ENCODE results near the gene ABTB1.

The ABTB1 gene

DNA sequence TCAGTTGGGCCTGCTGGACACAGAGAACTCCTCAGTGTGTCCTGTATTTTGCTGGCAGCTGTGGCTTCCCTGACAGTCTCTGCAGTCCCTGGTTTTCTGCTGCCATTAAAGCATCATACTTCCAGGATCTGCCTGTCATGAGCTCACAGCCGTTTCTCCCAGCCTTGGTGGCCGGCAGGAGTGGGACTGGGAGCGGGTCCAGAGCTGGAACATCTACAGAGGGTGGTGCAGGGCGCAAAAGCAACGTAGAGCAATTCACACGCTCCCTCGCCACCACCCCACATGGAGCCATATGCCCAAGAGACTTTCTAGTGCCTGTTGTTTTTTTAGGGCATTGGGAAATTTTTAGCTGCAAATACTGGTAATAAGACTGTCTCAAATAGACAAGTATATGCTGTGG, 33.6 kb downstream of the ABTB1 start:
- peaks cover 4% of the 10 kb centered on the region for H3K4me1 Mint-ChIP-seq
- no peak for DNase-seq (ENCODE audit: low spot score in 2 of 2)
- H3K36me3 Mint-ChIP-seq: peaks cover 2% of the 10 kb centered on the region
- H3K27me3 Mint-ChIP-seq: no peaks in the 10 kb centered on the region
- ATAC-seq (ENCODE audit: low read depth): no peak
- H3K27ac Mint-ChIP-seq: no peak overlapping the region
- peaks cover 8% of the 10 kb centered on the region for H3K9me3 Mint-ChIP-seq
- no peak overlapping the region for H3K4me3 Mint-ChIP-seq

GRCh38 chr3:127706785-127707351, 34.1 kb downstream of the ABTB1 start:
- no peak overlapping the region for H3K4me3 Mint-ChIP-seq
- no peak overlapping the region for H3K27ac Mint-ChIP-seq
- H3K27me3 Mint-ChIP-seq: no peaks in the 10 kb centered on the region
- H3K9me3 Mint-ChIP-seq: peaks cover 8% of the 10 kb centered on the region
- peaks cover 2% of the 10 kb centered on the region for H3K36me3 Mint-ChIP-seq
- peaks cover 4% of the 10 kb centered on the region for H3K4me1 Mint-ChIP-seq
- ATAC-seq (ENCODE audit: low read depth) (no peak), DNase-seq (ENCODE audit: low spot score in 2 of 2) (no peak)

GRCh38 chr3:127707851-127708411, 35.2 kb downstream of the ABTB1 start:
- H3K4me1 Mint-ChIP-seq: peaks cover 4% of the 10 kb centered on the region
- no peak for DNase-seq (ENCODE audit: low spot score in 2 of 2)
- ATAC-seq (ENCODE audit: low read depth): no peak
- peaks cover 8% of the 10 kb centered on the region for H3K9me3 Mint-ChIP-seq
- H3K36me3 Mint-ChIP-seq: peaks cover 2% of the 10 kb centered on the region
- H3K27ac Mint-ChIP-seq: no peak overlapping the region
- H3K4me3 Mint-ChIP-seq: no peak overlapping the region
- H3K27me3 Mint-ChIP-seq: no peaks in the 10 kb centered on the region

DNA sequence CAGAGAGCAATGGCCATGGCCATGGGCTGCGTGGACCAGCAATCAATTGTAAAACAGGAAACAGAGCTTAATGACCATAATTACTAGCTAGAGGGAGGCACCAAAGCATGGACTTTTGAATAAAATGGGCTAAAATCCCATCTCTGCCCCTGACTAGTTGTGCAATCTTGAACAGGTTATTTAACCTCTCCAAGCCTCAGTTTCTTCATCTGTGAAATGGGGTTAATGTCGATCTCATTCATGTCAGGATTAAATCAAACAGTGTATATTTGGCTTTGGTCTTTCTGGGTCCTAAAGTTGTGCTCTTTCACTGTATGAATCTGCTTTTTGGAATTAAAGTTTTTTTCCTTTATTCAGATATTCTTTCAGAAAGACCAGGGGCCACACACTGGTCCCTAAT, 36.1 kb downstream of the ABTB1 start:
- Mint-ChIP-seq H3K27me3 (no peaks in the 10 kb centered on the region), H3K36me3 (peaks cover 2% of the 10 kb centered on the region), H3K27ac (no peak overlapping the region), H3K9me3 (peaks cover 3% of the 10 kb centered on the region), H3K4me1 (peaks cover 4% of the 10 kb centered on the region), H3K4me3 (no peak overlapping the region)
- DNase-seq (ENCODE audit: low spot score in 2 of 2) (no peak), ATAC-seq (ENCODE audit: low read depth) (no peak)

DNA sequence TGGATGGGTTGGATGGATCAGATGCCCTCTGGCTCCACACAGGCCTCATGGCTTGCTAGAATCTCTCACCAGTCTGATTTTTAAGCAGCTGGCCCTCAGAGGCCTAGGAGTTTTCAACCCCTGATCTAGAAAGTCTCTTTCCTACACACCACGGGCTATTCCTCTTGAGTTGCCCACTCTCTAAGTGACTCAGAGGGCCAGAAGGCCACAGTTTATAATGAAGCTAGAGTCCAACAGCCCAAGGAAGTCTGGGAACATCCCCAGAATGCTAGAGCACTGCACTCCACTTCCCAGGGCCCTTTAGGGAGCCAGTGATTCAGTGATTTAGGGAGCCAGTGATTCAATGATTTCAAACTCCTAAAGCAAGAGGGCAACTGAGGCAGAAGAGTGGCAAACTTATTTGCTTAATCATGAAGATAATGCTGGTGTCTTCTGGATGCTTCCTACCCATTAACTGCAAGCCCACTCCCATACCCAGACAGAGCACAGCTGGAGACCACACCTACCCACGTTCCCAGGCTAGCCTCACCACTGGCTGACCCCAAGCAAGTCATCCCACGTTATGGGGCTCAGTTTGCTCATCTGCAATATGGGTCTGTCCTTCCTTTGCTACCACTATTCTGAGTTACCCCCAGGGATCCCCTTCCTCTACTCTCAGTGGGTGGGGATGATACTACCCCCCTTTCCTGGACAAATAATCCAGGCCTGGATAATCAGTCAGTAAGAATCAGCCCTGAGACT, 36.7 kb downstream of the ABTB1 start:
- Mint-ChIP-seq H3K4me3 (no peak overlapping the region), H3K27me3 (no peaks in the 10 kb centered on the region), H3K27ac (no peak overlapping the region), H3K36me3 (peaks cover under 1% of the 10 kb centered on the region), H3K9me3 (peaks cover 2% of the 10 kb centered on the region), H3K4me1 (peaks cover 2% of the 10 kb centered on the region)
- DNase-seq (ENCODE audit: low spot score in 2 of 2): no peak
- ATAC-seq (ENCODE audit: low read depth): no peak

DNA sequence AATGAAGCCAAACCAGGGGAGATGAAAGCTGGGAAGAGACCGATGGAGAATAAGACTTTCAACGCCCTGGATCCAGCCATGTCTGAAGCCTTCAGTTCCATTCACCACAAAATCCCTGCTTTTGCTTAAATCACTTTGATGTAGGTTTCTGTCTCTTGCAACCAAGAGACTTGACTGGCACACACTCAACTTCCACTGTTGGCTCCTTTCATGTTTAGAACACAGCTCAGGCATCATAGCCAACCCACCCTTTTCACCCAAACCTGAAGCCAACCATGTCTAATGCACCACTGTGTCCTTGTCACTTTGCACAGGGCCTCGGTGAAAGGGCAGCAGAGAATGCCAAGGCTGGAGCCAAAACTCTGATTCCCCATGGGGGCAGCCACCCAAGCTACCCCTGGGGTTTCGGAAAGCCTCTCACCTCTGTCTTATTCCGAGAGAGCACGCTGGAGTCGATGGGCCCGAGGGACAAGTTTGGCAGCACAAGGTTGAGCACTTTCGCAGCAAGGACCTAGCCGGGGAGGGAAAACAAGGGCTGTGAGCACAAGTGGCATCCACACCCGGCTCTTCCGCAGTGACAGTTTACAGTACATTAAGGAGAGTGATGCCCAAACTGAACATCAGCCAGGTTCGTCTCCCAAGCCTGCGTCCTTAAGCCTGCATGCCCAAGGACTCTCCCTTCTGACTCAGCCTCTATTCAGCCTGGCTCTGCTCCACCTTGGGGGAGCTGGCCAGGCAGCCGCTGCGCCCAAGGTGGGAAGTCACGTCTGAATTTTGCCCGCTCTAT, 37.6 kb downstream of the ABTB1 start:
- Mint-ChIP-seq H3K27ac (no peak overlapping the region), H3K9me3 (no peaks in the 10 kb centered on the region), H3K4me1 (peaks cover 2% of the 10 kb centered on the region), H3K36me3 (no peaks in the 10 kb centered on the region), H3K27me3 (no peaks in the 10 kb centered on the region), H3K4me3 (no peak overlapping the region)
- ATAC-seq (ENCODE audit: low read depth): no peak
- DNase-seq (ENCODE audit: low spot score in 2 of 2): no peak

DNA sequence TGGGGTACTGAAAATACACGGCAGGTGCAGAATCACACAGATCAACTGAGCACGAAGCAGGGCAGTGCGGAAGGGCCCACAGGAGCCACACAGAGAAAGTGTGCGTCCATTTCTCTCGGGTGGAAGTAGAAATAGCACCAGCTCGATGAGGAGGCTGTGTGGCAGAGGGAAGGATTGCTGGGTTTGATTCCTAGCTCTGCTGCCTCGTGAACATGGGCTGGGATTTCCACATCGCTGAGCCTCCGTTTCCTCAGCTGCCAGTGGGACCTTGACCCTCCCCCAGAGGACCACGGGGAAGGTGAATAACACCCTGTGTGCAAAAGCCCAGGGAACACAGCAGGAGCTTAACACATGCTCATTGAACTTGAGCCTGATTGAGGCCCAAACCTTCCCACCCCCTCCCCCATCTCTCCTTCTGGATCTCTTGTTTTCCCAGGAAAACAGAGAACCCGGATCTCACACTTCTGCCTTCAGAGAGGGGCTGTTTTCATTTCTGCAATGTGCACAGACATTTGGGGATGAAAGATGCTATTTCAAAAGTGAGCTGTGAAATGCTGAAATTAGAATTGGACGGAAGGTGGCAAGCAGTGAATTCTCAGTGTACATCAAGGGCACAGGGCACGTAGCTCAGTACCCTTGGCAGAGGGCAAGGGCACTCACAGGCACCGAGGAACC, 38.4 kb downstream of the ABTB1 start:
- Mint-ChIP-seq H3K4me1 (peaks cover 2% of the 10 kb centered on the region), H3K9me3 (no peaks in the 10 kb centered on the region), H3K27ac (no peak overlapping the region), H3K4me3 (no peak overlapping the region), H3K36me3 (no peaks in the 10 kb centered on the region), H3K27me3 (no peaks in the 10 kb centered on the region)
- ATAC-seq (ENCODE audit: low read depth) (no peak), DNase-seq (ENCODE audit: low spot score in 2 of 2) (no peak)

DNA sequence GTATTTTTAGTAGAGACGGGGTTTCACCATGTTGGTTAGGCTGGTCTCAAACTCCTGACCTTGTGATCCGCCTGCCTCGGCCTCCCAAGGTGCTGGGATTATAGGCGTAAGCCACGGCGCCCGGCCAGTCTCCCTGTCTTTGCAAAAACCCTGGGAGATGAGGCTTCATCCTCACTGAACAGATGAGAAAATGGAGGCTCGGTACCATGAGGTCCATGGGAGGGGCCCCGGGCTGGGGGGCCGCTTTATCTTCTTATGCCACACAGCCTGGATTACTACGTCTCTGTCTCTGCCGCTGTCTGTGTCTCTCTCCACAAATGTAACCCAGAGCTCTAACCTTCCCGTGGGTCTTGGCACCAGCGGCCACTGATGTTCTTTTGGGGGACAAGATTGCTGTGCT, 39.1 kb downstream of the ABTB1 start:
- DNase-seq (ENCODE audit: low spot score in 2 of 2) (no peak), ATAC-seq (ENCODE audit: low read depth) (no peak)
- no peaks in the 10 kb centered on the region for H3K36me3 Mint-ChIP-seq
- no peaks in the 10 kb centered on the region for H3K27me3 Mint-ChIP-seq
- no peak overlapping the region for H3K4me3 Mint-ChIP-seq
- H3K4me1 Mint-ChIP-seq: peaks cover 2% of the 10 kb centered on the region
- no peak overlapping the region for H3K27ac Mint-ChIP-seq
- no peaks in the 10 kb centered on the region for H3K9me3 Mint-ChIP-seq

DNA sequence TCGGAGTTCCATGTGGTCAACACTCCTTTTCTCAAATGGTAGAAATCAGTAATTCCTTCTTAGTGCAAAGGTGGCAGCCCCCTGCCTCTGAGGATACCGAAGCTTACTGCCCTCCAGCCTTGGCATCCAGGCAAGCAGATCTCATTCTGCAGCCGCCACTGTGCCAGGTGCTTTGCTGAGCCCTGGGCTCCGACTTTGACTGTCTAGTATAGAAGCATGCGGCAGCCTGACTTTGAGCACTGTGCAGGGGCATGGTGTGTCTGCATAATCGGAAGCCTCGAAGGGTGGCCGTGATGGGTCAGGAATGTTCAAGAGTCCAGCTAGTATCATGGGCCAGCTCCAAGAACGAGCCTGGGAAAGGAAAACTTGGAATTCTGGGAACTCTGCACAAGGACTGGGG, 39.7 kb downstream of the ABTB1 start:
- H3K27me3 Mint-ChIP-seq: no peaks in the 10 kb centered on the region
- H3K36me3 Mint-ChIP-seq: no peaks in the 10 kb centered on the region
- H3K4me3 Mint-ChIP-seq: no peak overlapping the region
- H3K4me1 Mint-ChIP-seq: peaks cover 2% of the 10 kb centered on the region
- no peak for DNase-seq (ENCODE audit: low spot score in 2 of 2)
- no peak overlapping the region for H3K27ac Mint-ChIP-seq
- no peaks in the 10 kb centered on the region for H3K9me3 Mint-ChIP-seq
- no peak for ATAC-seq (ENCODE audit: low read depth)

DNA sequence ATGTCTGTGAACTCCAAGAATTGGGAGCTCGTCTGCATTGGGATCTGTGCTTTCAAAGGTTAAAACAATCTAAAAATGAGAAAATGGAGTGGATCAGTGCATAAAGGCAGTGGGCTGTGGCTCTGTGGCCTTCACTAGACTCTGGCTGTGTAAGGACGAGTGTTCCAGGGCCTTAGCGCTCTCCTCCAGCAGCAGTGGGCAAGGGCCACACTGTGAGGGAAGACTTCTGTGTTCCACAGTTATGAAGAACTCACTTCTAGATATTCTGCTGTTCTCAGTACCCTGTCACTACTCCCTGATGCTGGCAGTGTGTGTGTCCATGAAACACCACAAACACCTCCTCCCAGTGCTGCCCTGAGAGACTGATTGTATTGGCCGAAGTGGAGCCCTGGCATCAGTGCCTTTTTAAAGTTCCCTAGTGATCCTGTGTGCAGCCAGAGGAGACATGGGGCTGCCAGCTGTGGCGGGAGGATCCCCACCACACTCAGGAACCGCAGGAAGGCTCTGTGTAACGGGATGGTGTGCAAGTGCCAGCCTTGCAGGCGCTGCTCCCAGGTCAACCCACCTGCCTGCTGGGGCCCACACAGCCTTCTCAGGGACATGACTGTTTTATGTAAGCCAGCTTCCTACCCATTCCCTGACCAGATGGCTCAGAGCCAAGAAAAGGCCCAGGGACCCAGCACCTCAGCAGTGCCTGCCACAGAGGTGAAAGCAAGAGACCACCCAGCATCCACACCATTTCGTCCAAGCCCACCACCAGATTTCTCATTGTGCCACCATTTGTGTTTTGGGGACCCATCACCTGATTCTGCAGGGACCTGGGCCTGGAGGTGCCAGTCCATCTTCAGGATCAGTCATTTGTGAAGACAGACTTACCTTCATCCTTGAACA, 40.4 kb downstream of the ABTB1 start:
- H3K27me3 Mint-ChIP-seq: no peaks in the 10 kb centered on the region

GRCh38 chr3:127714125-127714571, 41.4 kb downstream of the ABTB1 start:
- no peak overlapping the region for H3K4me3 Mint-ChIP-seq
- peaks cover 2% of the 10 kb centered on the region for H3K4me1 Mint-ChIP-seq
- H3K36me3 Mint-ChIP-seq: no peaks in the 10 kb centered on the region
- no peak for DNase-seq (ENCODE audit: low spot score in 2 of 2)
- ATAC-seq (ENCODE audit: low read depth): no peak
- no peaks in the 10 kb centered on the region for H3K9me3 Mint-ChIP-seq
- no peaks in the 10 kb centered on the region for H3K27me3 Mint-ChIP-seq
- no peak overlapping the region for H3K27ac Mint-ChIP-seq

More for the DNA sequence above, 40.4 kb downstream of the ABTB1 start:
- Mint-ChIP-seq H3K27ac (no peak overlapping the region), H3K4me1 (peaks cover 2% of the 10 kb centered on the region), H3K4me3 (no peak overlapping the region), H3K9me3 (no peaks in the 10 kb centered on the region), H3K36me3 (no peaks in the 10 kb centered on the region)
- DNase-seq (ENCODE audit: low spot score in 2 of 2) (no peak), ATAC-seq (ENCODE audit: low read depth) (no peak)

- Mint-ChIP-seq H3K4me3 (no peak overlapping the region), H3K9me3 (no peaks in the 10 kb centered on the region), H3K27me3 (no peaks in the 10 kb centered on the region), H3K27ac (no peak overlapping the region), H3K36me3 (no peaks in the 10 kb centered on the region), H3K4me1 (peaks cover 1% of the 10 kb centered on the region)
- DNase-seq (ENCODE audit: low spot score in 2 of 2) (no peak), ATAC-seq (ENCODE audit: low read depth) (no peak)
Observed at GRCh38 chr3:127714866-127715265, 42.1 kb downstream of the ABTB1 start.

DNA sequence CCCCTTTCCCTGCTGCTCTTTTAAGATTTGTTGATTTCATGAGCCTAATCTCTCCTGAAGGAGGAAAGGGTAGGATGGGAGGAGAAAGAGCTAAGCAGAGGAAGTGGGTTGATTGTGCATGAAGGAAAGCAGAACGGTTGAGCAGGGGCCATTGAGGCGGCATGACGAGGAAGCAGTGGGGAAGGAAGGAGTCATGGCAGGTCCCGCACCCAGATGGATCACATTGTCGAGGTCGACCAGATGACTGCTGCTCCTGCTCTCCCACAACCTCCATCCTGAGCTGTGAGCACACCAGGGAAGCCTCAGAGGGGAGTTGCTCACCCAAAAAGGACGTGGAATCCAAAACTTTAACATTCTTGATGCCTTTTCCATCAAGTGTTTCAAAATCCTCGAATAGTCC, 42.8 kb downstream of the ABTB1 start:
- H3K27me3 Mint-ChIP-seq: no peaks in the 10 kb centered on the region
- H3K4me3 Mint-ChIP-seq: no peak overlapping the region
- H3K4me1 Mint-ChIP-seq: no peaks in the 10 kb centered on the region
- no peak for DNase-seq (ENCODE audit: low spot score in 2 of 2)
- no peaks in the 10 kb centered on the region for H3K36me3 Mint-ChIP-seq
- no peak for ATAC-seq (ENCODE audit: low read depth)
- no peak overlapping the region for H3K27ac Mint-ChIP-seq
- no peaks in the 10 kb centered on the region for H3K9me3 Mint-ChIP-seq

Data from memory B cell (primary cell).